Liver (tissue), 9 donors: Measurements from ENCODE around the gene MMEL1. TPM values are rescaled to one million over a fixed set of nuclear protein-coding genes. Genes with fewer than 3 reads are reported as not detected.
"Not testable (repeated sequence)": the region's sequence is repeated elsewhere in the genome, so short reads cannot be mapped to it uniquely, and the experiment has no call there.

Source experiments
- DNase-seq: peaks from one replicate; pipeline ENCODE4 v3.0.0-alpha.2; 2017; ENCODE audit warnings: low spot score
- H3K27ac ChIP-seq, 2 donors: one replicate each; pipeline ENCODE4 v1.7.0; 2013; ENCODE audit warnings: inconsistent platforms in 2 of 2, low read length in 2 of 2, control low read depth in 1 of 2, low read depth in 1 of 2, mild to moderate bottlenecking in 1 of 2
- H3K27me3 ChIP-seq, 4 donors: one replicate each; pipeline versions ENCODE4 v1.6.1 to v1.7.0; 2013; ENCODE audit warnings: low read length in 3 of 4, inconsistent platforms in 1 of 4, mild to moderate bottlenecking in 1 of 4, moderate library complexity in 1 of 4; ENCODE audit not compliant: control insufficient read depth in 4 of 4, insufficient read depth in 4 of 4
- H3K36me3 ChIP-seq, 4 donors: one replicate each; pipeline versions ENCODE4 v1.6.1 to v1.7.0; 2013; ENCODE audit warnings: low read length in 3 of 4, mild to moderate bottlenecking in 3 of 4, low read depth in 1 of 4, moderate library complexity in 1 of 4; ENCODE audit not compliant: control insufficient read depth in 4 of 4, insufficient read depth in 3 of 4
- H3K4me1 ChIP-seq, 4 donors: one replicate each; pipeline versions ENCODE4 v1.6.1 to v1.7.0; 2013; ENCODE audit warnings: low read length in 3 of 4, mild to moderate bottlenecking in 3 of 4, moderate library complexity in 1 of 4; ENCODE audit not compliant: control insufficient read depth in 4 of 4, insufficient read depth in 4 of 4
- H3K4me3 ChIP-seq, 3 donors: one replicate each; pipeline versions ENCODE4 v1.6.1 to v1.7.0; 2013; ENCODE audit warnings: low read length in 3 of 3, control low read depth in 1 of 3, low read depth in 1 of 3, mild to moderate bottlenecking in 1 of 3
- H3K9ac ChIP-seq, 2 donors: one replicate each; pipeline ENCODE4 v1.7.0; 2013; ENCODE audit warnings: low read length in 2 of 2, mild to moderate bottlenecking in 2 of 2, moderate library complexity in 2 of 2, control low read depth in 1 of 2, low read depth in 1 of 2
- H3K9me3 ChIP-seq, 4 donors: one replicate each; pipeline versions ENCODE4 v1.6.1 to v1.7.0; 2013; ENCODE audit warnings: low read length in 3 of 4; ENCODE audit not compliant: control insufficient read depth in 4 of 4
- FOXA2 ChIP-seq: IDR thresholded peaks from 2 replicates; pipeline ENCODE4 v1.6.1; 2016; ENCODE audit warnings: antibody characterized with exemption
- HNF4G ChIP-seq: IDR thresholded peaks from 2 replicates; pipeline ENCODE4 v1.6.1; 2016; ENCODE audit warnings: antibody characterized with exemption
- RAD21 ChIP-seq, 2 donors: IDR thresholded peaks; 2 replicates each; pipeline ENCODE4 v1.6.1; 2016; ENCODE audit warnings: antibody characterized with exemption in 2 of 2, mild to moderate bottlenecking in 2 of 2
- WGBS: extraction: QIAGEN DNeasy Blood & Tissue Kit; methylation state at CpG from one replicate; pipeline ENCODE4 v1.1.7; 2013; 5-methylcytosine and 5-hydroxymethylcytosine counted together
- polyA plus RNA-seq, 2 donors: library from polyadenylated mRNA; stranded (reverse) in 1 of 2; unstranded in 1 of 2; fragments of 200-250 nt in 1 of 2; fragments of >200 nt in 1 of 2; fragmentation: Nextera tagmentation in 1 of 2; extraction: Ambion mirVana in 1 of 2; gene quantifications; one replicate each; pipeline versions ENCODE4 v1.2.1 to v1.2.3, GENCODE V29; 2013 to 2015
- total RNA-seq, 2 donors: library from RNA; depleted of rRNA; stranded (reverse); fragments of >200 nt; gene quantifications; one replicate each; pipeline ENCODE4 v1.2.3, GENCODE V29; 2014
- TF ChIP-seq, protein P1 (sequence below): IDR thresholded peaks from 2 replicates; pipeline ENCODE4 v1.6.1; 2016; ENCODE audit warnings: antibody characterized with exemption, mild to moderate bottlenecking
- TF ChIP-seq, protein P2 (sequence below): IDR thresholded peaks from 2 replicates; pipeline ENCODE4 v1.6.1; 2016; ENCODE audit warnings: antibody characterized with exemption
- TF ChIP-seq, protein P3 (sequence below): fragments of 150-350 bp; IDR thresholded peaks from 2 replicates; pipeline ENCODE4 v1.5.1; 2017; ENCODE audit warnings: improper control_type of control experiment, low read depth, low read length; ENCODE audit not compliant: missing input control
- TF ChIP-seq, protein P4 (sequence below): IDR thresholded peaks from 2 replicates; pipeline ENCODE4 v1.6.1; 2016; ENCODE audit warnings: antibody characterized with exemption
- donor health status: healthy.
- donor health status: healthy.
- donor health status: healthy.
- donor health status: healthy.
- donor health status: healthy.

Gene MMEL1, protein sequence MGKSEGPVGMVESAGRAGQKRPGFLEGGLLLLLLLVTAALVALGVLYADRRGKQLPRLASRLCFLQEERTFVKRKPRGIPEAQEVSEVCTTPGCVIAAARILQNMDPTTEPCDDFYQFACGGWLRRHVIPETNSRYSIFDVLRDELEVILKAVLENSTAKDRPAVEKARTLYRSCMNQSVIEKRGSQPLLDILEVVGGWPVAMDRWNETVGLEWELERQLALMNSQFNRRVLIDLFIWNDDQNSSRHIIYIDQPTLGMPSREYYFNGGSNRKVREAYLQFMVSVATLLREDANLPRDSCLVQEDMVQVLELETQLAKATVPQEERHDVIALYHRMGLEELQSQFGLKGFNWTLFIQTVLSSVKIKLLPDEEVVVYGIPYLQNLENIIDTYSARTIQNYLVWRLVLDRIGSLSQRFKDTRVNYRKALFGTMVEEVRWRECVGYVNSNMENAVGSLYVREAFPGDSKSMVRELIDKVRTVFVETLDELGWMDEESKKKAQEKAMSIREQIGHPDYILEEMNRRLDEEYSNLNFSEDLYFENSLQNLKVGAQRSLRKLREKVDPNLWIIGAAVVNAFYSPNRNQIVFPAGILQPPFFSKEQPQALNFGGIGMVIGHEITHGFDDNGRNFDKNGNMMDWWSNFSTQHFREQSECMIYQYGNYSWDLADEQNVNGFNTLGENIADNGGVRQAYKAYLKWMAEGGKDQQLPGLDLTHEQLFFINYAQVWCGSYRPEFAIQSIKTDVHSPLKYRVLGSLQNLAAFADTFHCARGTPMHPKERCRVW
- total RNA-seq (under 1 TPM in 1 of 2 donors, not detected in 1; under 0.01 TPM), polyA plus RNA-seq (under 1 TPM in 1 of 2 donors, not detected in 1; 0.42 TPM)

DNA sequence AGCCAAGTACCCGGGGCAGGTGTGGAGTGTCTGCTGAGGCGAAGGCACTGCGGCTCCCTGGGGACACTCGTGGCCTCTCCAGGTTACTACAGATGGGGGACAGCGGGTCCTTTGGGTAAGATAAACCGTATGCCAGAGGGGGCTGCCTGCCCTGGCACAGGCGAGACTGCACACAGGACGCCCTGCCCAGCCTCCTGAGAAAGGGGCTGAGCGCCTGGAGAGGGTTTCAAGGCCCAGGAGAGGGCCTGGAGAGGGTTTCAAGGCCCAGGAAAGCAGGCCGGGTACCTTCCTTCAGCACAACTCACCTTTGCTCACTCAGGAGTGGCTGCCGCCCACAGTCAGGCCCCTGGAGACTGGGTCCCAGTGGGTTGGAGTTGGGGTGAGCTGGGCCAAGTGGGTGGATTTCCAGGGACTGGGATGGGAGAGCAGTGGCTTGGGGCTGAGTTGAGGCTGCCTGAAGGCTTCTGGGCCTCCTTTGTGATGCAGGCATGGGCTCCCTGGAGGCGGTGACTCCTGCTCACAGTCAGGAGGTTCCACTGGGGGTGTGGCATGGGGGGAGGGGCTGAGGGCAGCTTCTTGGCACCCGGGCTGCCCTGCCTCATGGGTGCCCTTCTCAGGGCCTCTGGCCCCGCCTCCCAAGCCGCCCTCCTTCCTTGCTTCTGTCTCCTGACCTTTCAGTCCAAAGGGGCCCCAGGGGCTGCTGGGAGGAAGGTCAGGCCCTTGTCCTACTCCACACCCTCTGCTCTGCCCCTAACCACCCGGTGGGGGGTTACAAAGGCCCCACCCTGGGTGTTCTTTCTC lies at the start of gene MMEL1:
MMEL1 (minus strand) TSS at position 456 of the 801 bp plus-strand sequence. CDS start 3,532 bp downstream, outside the sequence.
- H3K9me3 ChIP-seq = peaks cover 0 to 14% (median 8%) of the 10 kb centered on the region in 4 donors
- 80% methylated on average over 16 of the region's 16 CpGs for WGBS
- no peak for DNase-seq
- no peak within 1 kb of the TSS for H3K27ac ChIP-seq
- H3K9ac ChIP-seq = no peak within 1 kb of the TSS
- TF ChIP-seq, protein P1, sequence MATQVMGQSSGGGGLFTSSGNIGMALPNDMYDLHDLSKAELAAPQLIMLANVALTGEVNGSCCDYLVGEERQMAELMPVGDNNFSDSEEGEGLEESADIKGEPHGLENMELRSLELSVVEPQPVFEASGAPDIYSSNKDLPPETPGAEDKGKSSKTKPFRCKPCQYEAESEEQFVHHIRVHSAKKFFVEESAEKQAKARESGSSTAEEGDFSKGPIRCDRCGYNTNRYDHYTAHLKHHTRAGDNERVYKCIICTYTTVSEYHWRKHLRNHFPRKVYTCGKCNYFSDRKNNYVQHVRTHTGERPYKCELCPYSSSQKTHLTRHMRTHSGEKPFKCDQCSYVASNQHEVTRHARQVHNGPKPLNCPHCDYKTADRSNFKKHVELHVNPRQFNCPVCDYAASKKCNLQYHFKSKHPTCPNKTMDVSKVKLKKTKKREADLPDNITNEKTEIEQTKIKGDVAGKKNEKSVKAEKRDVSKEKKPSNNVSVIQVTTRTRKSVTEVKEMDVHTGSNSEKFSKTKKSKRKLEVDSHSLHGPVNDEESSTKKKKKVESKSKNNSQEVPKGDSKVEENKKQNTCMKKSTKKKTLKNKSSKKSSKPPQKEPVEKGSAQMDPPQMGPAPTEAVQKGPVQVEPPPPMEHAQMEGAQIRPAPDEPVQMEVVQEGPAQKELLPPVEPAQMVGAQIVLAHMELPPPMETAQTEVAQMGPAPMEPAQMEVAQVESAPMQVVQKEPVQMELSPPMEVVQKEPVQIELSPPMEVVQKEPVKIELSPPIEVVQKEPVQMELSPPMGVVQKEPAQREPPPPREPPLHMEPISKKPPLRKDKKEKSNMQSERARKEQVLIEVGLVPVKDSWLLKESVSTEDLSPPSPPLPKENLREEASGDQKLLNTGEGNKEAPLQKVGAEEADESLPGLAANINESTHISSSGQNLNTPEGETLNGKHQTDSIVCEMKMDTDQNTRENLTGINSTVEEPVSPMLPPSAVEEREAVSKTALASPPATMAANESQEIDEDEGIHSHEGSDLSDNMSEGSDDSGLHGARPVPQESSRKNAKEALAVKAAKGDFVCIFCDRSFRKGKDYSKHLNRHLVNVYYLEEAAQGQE = no peak
- TF ChIP-seq, protein P2, sequence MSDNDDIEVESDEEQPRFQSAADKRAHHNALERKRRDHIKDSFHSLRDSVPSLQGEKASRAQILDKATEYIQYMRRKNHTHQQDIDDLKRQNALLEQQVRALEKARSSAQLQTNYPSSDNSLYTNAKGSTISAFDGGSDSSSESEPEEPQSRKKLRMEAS = no peak
- TF ChIP-seq, protein P3, sequence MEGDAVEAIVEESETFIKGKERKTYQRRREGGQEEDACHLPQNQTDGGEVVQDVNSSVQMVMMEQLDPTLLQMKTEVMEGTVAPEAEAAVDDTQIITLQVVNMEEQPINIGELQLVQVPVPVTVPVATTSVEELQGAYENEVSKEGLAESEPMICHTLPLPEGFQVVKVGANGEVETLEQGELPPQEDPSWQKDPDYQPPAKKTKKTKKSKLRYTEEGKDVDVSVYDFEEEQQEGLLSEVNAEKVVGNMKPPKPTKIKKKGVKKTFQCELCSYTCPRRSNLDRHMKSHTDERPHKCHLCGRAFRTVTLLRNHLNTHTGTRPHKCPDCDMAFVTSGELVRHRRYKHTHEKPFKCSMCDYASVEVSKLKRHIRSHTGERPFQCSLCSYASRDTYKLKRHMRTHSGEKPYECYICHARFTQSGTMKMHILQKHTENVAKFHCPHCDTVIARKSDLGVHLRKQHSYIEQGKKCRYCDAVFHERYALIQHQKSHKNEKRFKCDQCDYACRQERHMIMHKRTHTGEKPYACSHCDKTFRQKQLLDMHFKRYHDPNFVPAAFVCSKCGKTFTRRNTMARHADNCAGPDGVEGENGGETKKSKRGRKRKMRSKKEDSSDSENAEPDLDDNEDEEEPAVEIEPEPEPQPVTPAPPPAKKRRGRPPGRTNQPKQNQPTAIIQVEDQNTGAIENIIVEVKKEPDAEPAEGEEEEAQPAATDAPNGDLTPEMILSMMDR = no peak
- TF ChIP-seq, protein P4, sequence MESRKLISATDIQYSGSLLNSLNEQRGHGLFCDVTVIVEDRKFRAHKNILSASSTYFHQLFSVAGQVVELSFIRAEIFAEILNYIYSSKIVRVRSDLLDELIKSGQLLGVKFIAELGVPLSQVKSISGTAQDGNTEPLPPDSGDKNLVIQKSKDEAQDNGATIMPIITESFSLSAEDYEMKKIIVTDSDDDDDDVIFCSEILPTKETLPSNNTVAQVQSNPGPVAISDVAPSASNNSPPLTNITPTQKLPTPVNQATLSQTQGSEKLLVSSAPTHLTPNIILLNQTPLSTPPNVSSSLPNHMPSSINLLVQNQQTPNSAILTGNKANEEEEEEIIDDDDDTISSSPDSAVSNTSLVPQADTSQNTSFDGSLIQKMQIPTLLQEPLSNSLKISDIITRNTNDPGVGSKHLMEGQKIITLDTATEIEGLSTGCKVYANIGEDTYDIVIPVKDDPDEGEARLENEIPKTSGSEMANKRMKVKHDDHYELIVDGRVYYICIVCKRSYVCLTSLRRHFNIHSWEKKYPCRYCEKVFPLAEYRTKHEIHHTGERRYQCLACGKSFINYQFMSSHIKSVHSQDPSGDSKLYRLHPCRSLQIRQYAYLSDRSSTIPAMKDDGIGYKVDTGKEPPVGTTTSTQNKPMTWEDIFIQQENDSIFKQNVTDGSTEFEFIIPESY = no peak
- TF ChIP-seq RAD21 (IDR thresholded peaks at IDR 0.05) (no peak), HNF4G (no peak), FOXA2 (no peak)
- H3K27me3 ChIP-seq = peaks cover 0 to 7% (median 2%) of the 10 kb centered on the region in 4 donors
- no peaks in the 10 kb centered on the region for H3K4me1 ChIP-seq
- no peaks in the 10 kb centered on the region for H3K36me3 ChIP-seq
- no peak within 1 kb of the TSS for H3K4me3 ChIP-seq

DNA sequence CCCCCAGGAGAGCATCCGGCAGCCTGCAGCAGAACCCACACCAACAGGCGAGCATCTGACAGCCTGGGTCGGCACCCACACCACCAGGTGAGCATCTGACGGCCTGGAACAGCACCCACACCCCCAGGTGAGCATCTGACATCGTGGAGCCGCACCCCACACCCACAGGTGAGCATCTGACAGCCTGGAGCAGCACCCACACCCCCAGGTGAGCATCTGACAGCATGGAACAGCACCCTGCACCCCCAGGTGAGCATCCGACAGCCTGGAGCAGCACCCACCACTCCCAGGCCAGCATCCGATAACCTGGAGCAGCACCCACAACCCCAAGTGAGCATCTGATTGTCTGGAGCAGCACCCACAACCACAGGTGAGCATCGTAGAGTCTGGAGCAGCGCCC lies 43.9 kb upstream of the MMEL1 start:
- not testable (repeated sequence) for DNase-seq, H3K27ac ChIP-seq, H3K4me1 ChIP-seq, H3K9me3 ChIP-seq, H3K9ac ChIP-seq, H3K27me3 ChIP-seq, H3K4me3 ChIP-seq, H3K36me3 ChIP-seq
- WGBS = 91% methylated on average over 1 of the region's 10 CpGs

DNA sequence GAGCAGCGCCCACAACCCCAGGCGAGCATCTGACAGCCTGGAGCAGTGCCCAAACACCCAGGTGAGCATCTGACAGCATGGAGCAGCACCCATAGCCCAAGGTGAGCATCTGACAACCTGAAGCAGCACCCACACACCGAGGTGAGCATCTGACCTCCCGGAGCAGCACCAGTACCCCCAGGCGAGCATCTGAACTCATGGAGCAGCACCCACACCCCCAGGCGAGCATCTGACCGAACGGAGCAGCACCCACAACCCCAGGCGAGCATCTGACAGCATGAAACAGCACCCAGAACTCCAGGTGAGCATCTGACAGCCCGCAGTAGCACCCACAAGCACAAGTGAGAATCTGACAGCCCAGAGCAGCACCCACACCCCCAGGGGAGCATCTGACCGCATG lies 38.8 kb upstream of the MMEL1 start:
- 54% methylated on average over 7 of the region's 11 CpGs for WGBS
- not testable (repeated sequence) for H3K9ac ChIP-seq, H3K4me1 ChIP-seq, H3K27me3 ChIP-seq, DNase-seq, H3K36me3 ChIP-seq, H3K27ac ChIP-seq, H3K9me3 ChIP-seq, H3K4me3 ChIP-seq

DNA sequence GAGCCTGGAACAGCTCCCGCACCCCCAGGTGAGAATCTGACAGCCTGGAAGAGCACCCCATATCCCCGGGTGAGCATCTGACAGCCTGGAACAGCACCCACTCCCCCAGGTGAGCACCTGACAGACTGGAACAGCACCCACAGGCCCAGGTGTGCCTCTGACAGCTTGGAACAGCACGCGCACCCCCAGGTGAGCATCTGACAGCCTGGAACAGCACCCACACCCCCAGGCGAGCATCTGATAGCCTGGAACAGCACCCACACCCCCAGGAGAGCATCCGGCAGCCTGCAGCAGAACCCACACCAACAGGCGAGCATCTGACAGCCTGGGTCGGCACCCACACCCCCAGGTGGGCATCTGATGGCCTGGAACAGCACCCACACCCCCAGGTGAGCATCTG lies 27.0 kb upstream of the MMEL1 start:
- H3K9ac ChIP-seq, H3K36me3 ChIP-seq, H3K4me3 ChIP-seq, H3K27me3 ChIP-seq, H3K27ac ChIP-seq, DNase-seq, H3K4me1 ChIP-seq, H3K9me3 ChIP-seq: not testable (repeated sequence)
- WGBS = 59% methylated on average over 4 of the region's 8 CpGs
